ENCODE measurements around the gene SLIT3. TPM values are rescaled to one million over a fixed set of nuclear protein-coding genes. Genes with fewer than 3 reads are reported as not detected.

The SLIT3 gene
- total and polyA plus RNA-seq, 2 donors from 2014 or later = 14.5 to 54.1 TPM

- FAIRE-seq = no peak
- TF ChIP-seq CTCF (IDR thresholded peaks at IDR 0.05; ENCODE audit: borderline replicate concordance, extremely low read depth, insufficient read depth) = no peak
These were observed 595.6 kb downstream of the SLIT3 start for GRCh38 chr5:168705321-168705720.

GRCh38 chr5:168702511-168702910 lies 598.4 kb downstream of the SLIT3 start:
- intact Hi-C loops (cut with DNase I) = no loop called here
- H3K9ac ChIP-seq (ENCODE audit: low read length in 3 of 3) = no peak overlapping the region
- no peak for FAIRE-seq
- H3K27me3 ChIP-seq (ENCODE audit: control insufficient read depth, insufficient read depth, low read length) = no peaks in the 10 kb centered on the region
- no peak for TF ChIP-seq CTCF (IDR thresholded peaks at IDR 0.05; ENCODE audit: borderline replicate concordance, extremely low read depth, insufficient read depth)
- no peaks in the 10 kb centered on the region for H3K4me1 ChIP-seq (ENCODE audit: control insufficient read depth in 2 of 3, insufficient read depth in 2 of 3, low read depth in 1 of 3, low read length in 3 of 3)
- no peak overlapping the region for H3K4me3 ChIP-seq (ENCODE audit: low read length in 3 of 3)
- no peaks in the 10 kb centered on the region for H3K36me3 ChIP-seq (ENCODE audit: control insufficient read depth in 2 of 3, insufficient read depth in 3 of 3, low read length in 3 of 3)
- no peaks in the 10 kb centered on the region for H3K9me3 ChIP-seq (ENCODE audit: control insufficient read depth in 2 of 3, insufficient read depth in 1 of 3, low read length in 3 of 3)
- no peak for DNase-seq
- H3K27ac ChIP-seq (ENCODE audit: low read depth in 2 of 2, low read length in 2 of 2) = no peak overlapping the region

More at GRCh38 chr5:168705321-168705720, 595.6 kb downstream of the SLIT3 start:
- Histone ChIP-seq H3K9me3 (ENCODE audit: control insufficient read depth in 2 of 3, insufficient read depth in 1 of 3, low read length in 3 of 3) (no peaks in the 10 kb centered on the region), H3K4me3 (ENCODE audit: low read length in 3 of 3) (no peak overlapping the region), H3K9ac (ENCODE audit: low read length in 3 of 3) (no peak overlapping the region), H3K27ac (ENCODE audit: low read depth in 2 of 2, low read length in 2 of 2) (no peak overlapping the region), H3K4me1 (ENCODE audit: control insufficient read depth in 2 of 3, insufficient read depth in 2 of 3, low read depth in 1 of 3, low read length in 3 of 3) (no peaks in the 10 kb centered on the region), H3K27me3 (ENCODE audit: control insufficient read depth, insufficient read depth, low read length) (no peaks in the 10 kb centered on the region), H3K36me3 (ENCODE audit: control insufficient read depth in 2 of 3, insufficient read depth in 3 of 3, low read length in 3 of 3) (no peaks in the 10 kb centered on the region)
- intact Hi-C loops (cut with DNase I) = no loop called here
- no peak for DNase-seq

- H3K36me3 ChIP-seq (ENCODE audit: control insufficient read depth in 2 of 3, insufficient read depth in 3 of 3, low read length in 3 of 3) = no peaks in the 10 kb centered on the region
- no peak overlapping the region for H3K27ac ChIP-seq (ENCODE audit: low read depth in 2 of 2, low read length in 2 of 2)
- no peak for TF ChIP-seq CTCF (IDR thresholded peaks at IDR 0.05; ENCODE audit: borderline replicate concordance, extremely low read depth, insufficient read depth)
- no peak overlapping the region for H3K9ac ChIP-seq (ENCODE audit: low read length in 3 of 3)
- intact Hi-C loops (cut with DNase I) = no loop called here
- DNase-seq (no peak), FAIRE-seq (no peak)
- no peaks in the 10 kb centered on the region for H3K9me3 ChIP-seq (ENCODE audit: control insufficient read depth in 2 of 3, insufficient read depth in 1 of 3, low read length in 3 of 3)
- no peak overlapping the region for H3K4me3 ChIP-seq (ENCODE audit: low read length in 3 of 3)
- no peaks in the 10 kb centered on the region for H3K27me3 ChIP-seq (ENCODE audit: control insufficient read depth, insufficient read depth, low read length)
- H3K4me1 ChIP-seq (ENCODE audit: control insufficient read depth in 2 of 3, insufficient read depth in 2 of 3, low read depth in 1 of 3, low read length in 3 of 3) = no peaks in the 10 kb centered on the region
These were observed 599.3 kb downstream of the SLIT3 start for GRCh38 chr5:168701641-168702040.

- no peaks in the 10 kb centered on the region for H3K9me3 ChIP-seq (ENCODE audit: control insufficient read depth in 2 of 3, insufficient read depth in 1 of 3, low read length in 3 of 3)
- TF ChIP-seq CTCF (IDR thresholded peaks at IDR 0.05; ENCODE audit: borderline replicate concordance, extremely low read depth, insufficient read depth) = no peak
- no peaks in the 10 kb centered on the region for H3K27me3 ChIP-seq (ENCODE audit: control insufficient read depth, insufficient read depth, low read length)
- FAIRE-seq = no peak
- H3K27ac ChIP-seq (ENCODE audit: low read depth in 2 of 2, low read length in 2 of 2) = no peak overlapping the region
- DNase-seq = peak in 3 of 5 donors; percentile 34 to 56 (median 55)
- H3K4me1 ChIP-seq (ENCODE audit: control insufficient read depth in 2 of 3, insufficient read depth in 2 of 3, low read depth in 1 of 3, low read length in 3 of 3) = no peaks in the 10 kb centered on the region
- H3K36me3 ChIP-seq (ENCODE audit: control insufficient read depth in 2 of 3, insufficient read depth in 3 of 3, low read length in 3 of 3) = no peaks in the 10 kb centered on the region
- no peak overlapping the region for H3K9ac ChIP-seq (ENCODE audit: low read length in 3 of 3)
- intact Hi-C loops (cut with DNase I) = no loop called here
- no peak overlapping the region for H3K4me3 ChIP-seq (ENCODE audit: low read length in 3 of 3)
These were observed 601.9 kb downstream of the SLIT3 start for GRCh38 chr5:168699002-168699401.
